ENCODE results near the gene CDH23.

CDH23 gene

GRCh38 chr10:71820966-71821365, 424.2 kb downstream of the CDH23 start:
- Histone ChIP-seq H4K20me1 (ENCODE audit: control insufficient read depth, insufficient read depth, low read depth, low read length) (no peaks in the 10 kb centered on the region), H3K9me3 (ENCODE audit: control insufficient read depth, insufficient read depth, low read length) (no peaks in the 10 kb centered on the region)

GRCh38 chr10:71821909-71822763, 425.4 kb downstream of the CDH23 start:
- H3K36me3 ChIP-seq (ENCODE audit: control insufficient read depth, low read length) = peaks cover 19% of the 10 kb centered on the region
- no peaks in the 10 kb centered on the region for H3K27me3 ChIP-seq (ENCODE audit: control insufficient read depth, low read length)

More at GRCh38 chr10:71820966-71821365, 424.2 kb downstream of the CDH23 start:
- H3K27me3 ChIP-seq (ENCODE audit: control insufficient read depth, low read length) = no peaks in the 10 kb centered on the region
- TF ChIP-seq EZH2phosphoT487 (IDR thresholded peaks at IDR 0.05; ENCODE audit: borderline replicate concordance, low read length) = no peak
- no peak for TF ChIP-seq CTCF (IDR thresholded peaks at IDR 0.05; ENCODE audit: low read depth, low read length, poor library complexity, severe bottlenecking)
- peaks cover 14% of the 10 kb centered on the region for H3K36me3 ChIP-seq (ENCODE audit: control insufficient read depth, low read length)
- H3K9me2 ChIP-seq (replicated peaks; ENCODE audit: control insufficient read depth, low read length) = no peaks in the 10 kb centered on the region
- H3K27ac ChIP-seq (ENCODE audit: low read depth, low read length) = no peak overlapping the region
- H3K4me2 ChIP-seq (ENCODE audit: low read length) = no peak overlapping the region
- H3K4me3 ChIP-seq (ENCODE audit: low read length) = no peak overlapping the region
- no peaks in the 10 kb centered on the region for H3K79me2 ChIP-seq (ENCODE audit: control insufficient read depth, low read length)
- H3F3A ChIP-seq (ENCODE audit: control insufficient read depth, insufficient read depth) = no peaks in the 10 kb centered on the region
- peaks cover 5% of the 10 kb centered on the region; the same call in 1 of the 2 replicates for H3K4me1 ChIP-seq (ENCODE audit: control insufficient read depth, low read length)

DNA sequence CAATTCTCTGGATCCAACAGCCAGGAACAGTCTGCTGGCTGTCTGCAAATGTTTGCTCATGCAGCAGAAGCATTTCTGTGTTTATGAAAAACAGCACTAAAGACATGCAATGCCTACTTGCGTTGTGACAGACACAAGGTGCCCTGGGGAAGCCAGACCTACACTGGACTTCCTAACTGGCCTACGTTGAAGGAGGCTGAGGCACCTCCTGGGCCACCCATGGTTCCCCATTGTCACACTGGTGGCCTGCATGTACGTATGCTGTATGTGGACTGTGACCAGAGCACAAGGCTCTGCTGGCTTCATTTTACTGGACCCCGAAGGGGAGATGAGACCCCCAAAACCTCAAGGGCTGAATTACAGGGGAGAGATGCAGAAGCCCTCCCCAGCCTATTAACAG, 426.6 kb downstream of the CDH23 start:
- Histone ChIP-seq H3K4me3 (ENCODE audit: low read length) (no peak overlapping the region), H3F3A (ENCODE audit: control insufficient read depth, insufficient read depth) (no peaks in the 10 kb centered on the region), H3K36me3 (ENCODE audit: control insufficient read depth, low read length) (peaks cover 19% of the 10 kb centered on the region), H3K27me3 (ENCODE audit: control insufficient read depth, low read length) (no peaks in the 10 kb centered on the region), H3K79me2 (ENCODE audit: control insufficient read depth, low read length) (no peaks in the 10 kb centered on the region), H4K20me1 (ENCODE audit: control insufficient read depth, insufficient read depth, low read depth, low read length) (no peaks in the 10 kb centered on the region), H3K9me3 (ENCODE audit: control insufficient read depth, insufficient read depth, low read length) (no peaks in the 10 kb centered on the region), H3K9me2 (replicated peaks; ENCODE audit: control insufficient read depth, low read length) (no peaks in the 10 kb centered on the region), H3K4me2 (ENCODE audit: low read length) (no peak overlapping the region), H3K4me1 (ENCODE audit: control insufficient read depth, low read length) (peaks cover 5% of the 10 kb centered on the region; the same call in 1 of the 2 replicates), H3K27ac (ENCODE audit: low read depth, low read length) (no peak overlapping the region)
- no peak for TF ChIP-seq CTCF (IDR thresholded peaks at IDR 0.05; ENCODE audit: low read depth, low read length, poor library complexity, severe bottlenecking)
- no peak for TF ChIP-seq EZH2phosphoT487 (IDR thresholded peaks at IDR 0.05; ENCODE audit: borderline replicate concordance, low read length)

More at GRCh38 chr10:71821909-71822763, 425.4 kb downstream of the CDH23 start:
- no peak for TF ChIP-seq EZH2phosphoT487 (IDR thresholded peaks at IDR 0.05; ENCODE audit: borderline replicate concordance, low read length)
- TF ChIP-seq CTCF (IDR thresholded peaks at IDR 0.05; ENCODE audit: low read depth, low read length, poor library complexity, severe bottlenecking) = no peak
- H3K4me2 ChIP-seq (ENCODE audit: low read length) = no peak overlapping the region
- H3K79me2 ChIP-seq (ENCODE audit: control insufficient read depth, low read length) = no peaks in the 10 kb centered on the region
- no peaks in the 10 kb centered on the region for H3K9me3 ChIP-seq (ENCODE audit: control insufficient read depth, insufficient read depth, low read length)
- H3K27ac ChIP-seq (ENCODE audit: low read depth, low read length) = no peak overlapping the region
- H3K9me2 ChIP-seq (replicated peaks; ENCODE audit: control insufficient read depth, low read length) = no peaks in the 10 kb centered on the region
- no peak overlapping the region for H3K4me3 ChIP-seq (ENCODE audit: low read length)
- H3F3A ChIP-seq (ENCODE audit: control insufficient read depth, insufficient read depth) = no peaks in the 10 kb centered on the region
- H3K4me1 ChIP-seq (ENCODE audit: control insufficient read depth, low read length) = peaks cover 5% of the 10 kb centered on the region; the same call in 1 of the 2 replicates
- no peaks in the 10 kb centered on the region for H4K20me1 ChIP-seq (ENCODE audit: control insufficient read depth, insufficient read depth, low read depth, low read length)
